Upper lobe of left lung (tissue), 6 donors: ENCODE results near the gene SOWAHA. TPM values are rescaled to one million over a fixed set of nuclear protein-coding genes. Genes with fewer than 3 reads are reported as not detected.

Experiments used
- ATAC-seq, 2 donors: fragments of 200-7000 bp; cut with Tn5 transposase; one replicate each; pipeline ENCODE4 v1.9.1; 2022; ENCODE audit warnings: mild to moderate bottlenecking in 2 of 2, moderate library complexity in 2 of 2; ENCODE audit not compliant: low FRiP score in 2 of 2
- DNase-seq, 2 donors: peaks; one replicate each; pipeline ENCODE4 v3.0.0-alpha.2; 2019 to 2020
- H3K27ac ChIP-seq, 4 donors: fragments of 200-600 bp; sonication (generic); one replicate each; pipeline ENCODE4 v1.5.1; 2016 to 2019
- H3K27me3 ChIP-seq, 4 donors: fragments of 200-600 bp; sonication (generic); one replicate each; pipeline ENCODE4 v1.5.1; 2017 to 2019
- H3K36me3 ChIP-seq, 4 donors: fragments of 200-600 bp; sonication (generic); one replicate each; pipeline ENCODE4 v1.5.1; 2016 to 2019
- H3K4me1 ChIP-seq, 4 donors: fragments of 200-600 bp; sonication (generic); one replicate each; pipeline ENCODE4 v1.5.1; 2018 to 2019
- H3K4me3 ChIP-seq, 4 donors: fragments of 200-600 bp; sonication (generic); one replicate each; pipeline ENCODE4 v1.5.1; 2017 to 2019; ENCODE audit warnings: mild to moderate bottlenecking in 2 of 4, moderate library complexity in 1 of 4
- H3K9me3 ChIP-seq, 4 donors: fragments of 200-600 bp; sonication (generic); one replicate each; pipeline ENCODE4 v1.5.1; 2018 to 2019
- EP300 ChIP-seq, 4 donors: sonication (generic); formaldehyde crosslinking; IDR thresholded peaks; one replicate each; pipeline ENCODE4 v1.5.1; 2017; ENCODE audit warnings: antibody characterized with exemption in 4 of 4, control low read depth in 2 of 4
- POLR2A ChIP-seq, 4 donors: fragments of 450-650 bp; IDR thresholded peaks; one replicate each; pipeline ENCODE4 v1.5.1; 2016 to 2017; ENCODE audit warnings: antibody characterized with exemption in 4 of 4, mild to moderate bottlenecking in 2 of 4
- POLR2AphosphoS5 ChIP-seq, 2 donors: sonication (generic); formaldehyde crosslinking; IDR thresholded peaks; one replicate each; pipeline ENCODE4 v1.5.1; 2017; ENCODE audit warnings: antibody characterized with exemption in 2 of 2
- whole genome bisulfite sequencing, 2 donors: methylation state at CpG; one replicate each; pipeline ENCODE4 v1.1.5; 2017 to 2018; 5-methylcytosine and 5-hydroxymethylcytosine counted together
- total RNA-seq, 6 donors: library from RNA; depleted of rRNA in 4 of 6; stranded (reverse); fragments of >200 nt in 4 of 6; gene quantifications; one replicate each; pipeline versions ENCODE4 v1.1.0 to v1.2.1, GENCODE V29; 2016 to 2021
- TF ChIP-seq, protein P1 (sequence below), 6 experiments: fragments of 450-650 bp in 4 of 6; fragments of 200-600 bp in 2 of 6; sonication (generic) in 2 of 6; IDR thresholded peaks; one replicate each; pipeline ENCODE4 v1.5.1; 2016 to 2019; ENCODE audit warnings: antibody characterized with exemption in 6 of 6
- donor health status: DM: no; HTN: no; CAD: no; lungs with moderate emphysema.
- donor health status: DM: no; HTN: yes; CAD: no; lungs with severe emphysema.

The SOWAHA gene
- total RNA-seq, 6 donors from 2014 or later, result 0.30 to 1.0 (median 0.55) TPM; not detected in 1

DNA sequence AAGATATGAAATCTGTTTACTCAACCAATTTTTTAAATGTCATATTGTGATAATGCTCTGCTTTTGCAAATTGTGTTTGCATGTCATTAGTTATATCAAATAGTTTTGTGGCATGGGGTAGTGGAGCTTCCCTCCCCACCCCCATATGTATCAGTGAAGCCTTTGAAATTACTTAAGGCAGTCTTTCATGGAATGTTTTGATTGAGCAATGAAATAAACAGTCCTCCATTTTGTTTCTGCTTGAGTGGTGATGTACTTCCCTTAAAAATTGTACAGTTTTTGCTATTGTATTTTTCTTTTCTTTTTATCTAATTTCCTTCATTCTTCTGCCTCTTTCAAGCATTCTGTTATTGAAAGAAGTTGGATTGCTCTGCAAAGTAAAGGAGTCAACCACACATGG, 3.5 kb downstream of the SOWAHA start:
- peaks cover 15 to 29% (median 23%) of the 10 kb centered on the region in 4 donors for H3K4me1 ChIP-seq
- no peaks in the 10 kb centered on the region for H3K36me3 ChIP-seq
- H3K27me3 ChIP-seq, result peaks cover 0 to 33% (median 15%) of the 10 kb centered on the region in 4 donors
- H3K4me3 ChIP-seq, result no peak overlapping the region
- H3K27ac ChIP-seq, result no peak overlapping the region
- no peak for DNase-seq
- TF ChIP-seq EP300 (IDR thresholded peaks at IDR 0.05) (no peak), POLR2A (IDR thresholded peaks at IDR 0.05) (no peak), POLR2AphosphoS5 (IDR thresholded peaks at IDR 0.05) (no peak)
- TF ChIP-seq, protein P1, sequence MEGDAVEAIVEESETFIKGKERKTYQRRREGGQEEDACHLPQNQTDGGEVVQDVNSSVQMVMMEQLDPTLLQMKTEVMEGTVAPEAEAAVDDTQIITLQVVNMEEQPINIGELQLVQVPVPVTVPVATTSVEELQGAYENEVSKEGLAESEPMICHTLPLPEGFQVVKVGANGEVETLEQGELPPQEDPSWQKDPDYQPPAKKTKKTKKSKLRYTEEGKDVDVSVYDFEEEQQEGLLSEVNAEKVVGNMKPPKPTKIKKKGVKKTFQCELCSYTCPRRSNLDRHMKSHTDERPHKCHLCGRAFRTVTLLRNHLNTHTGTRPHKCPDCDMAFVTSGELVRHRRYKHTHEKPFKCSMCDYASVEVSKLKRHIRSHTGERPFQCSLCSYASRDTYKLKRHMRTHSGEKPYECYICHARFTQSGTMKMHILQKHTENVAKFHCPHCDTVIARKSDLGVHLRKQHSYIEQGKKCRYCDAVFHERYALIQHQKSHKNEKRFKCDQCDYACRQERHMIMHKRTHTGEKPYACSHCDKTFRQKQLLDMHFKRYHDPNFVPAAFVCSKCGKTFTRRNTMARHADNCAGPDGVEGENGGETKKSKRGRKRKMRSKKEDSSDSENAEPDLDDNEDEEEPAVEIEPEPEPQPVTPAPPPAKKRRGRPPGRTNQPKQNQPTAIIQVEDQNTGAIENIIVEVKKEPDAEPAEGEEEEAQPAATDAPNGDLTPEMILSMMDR (IDR thresholded peaks at IDR 0.05), result no peak
- no peak for ATAC-seq
- H3K9me3 ChIP-seq, result no peaks in the 10 kb centered on the region

- 56 to 80% methylated on average over 1 of the region's 1 CpG for WGBS, 2 donors
- ATAC-seq, result no peak
- no peak for DNase-seq
These were observed 3.9 kb downstream of the SOWAHA start for GRCh38 chr5:132817011-132817410.

DNA sequence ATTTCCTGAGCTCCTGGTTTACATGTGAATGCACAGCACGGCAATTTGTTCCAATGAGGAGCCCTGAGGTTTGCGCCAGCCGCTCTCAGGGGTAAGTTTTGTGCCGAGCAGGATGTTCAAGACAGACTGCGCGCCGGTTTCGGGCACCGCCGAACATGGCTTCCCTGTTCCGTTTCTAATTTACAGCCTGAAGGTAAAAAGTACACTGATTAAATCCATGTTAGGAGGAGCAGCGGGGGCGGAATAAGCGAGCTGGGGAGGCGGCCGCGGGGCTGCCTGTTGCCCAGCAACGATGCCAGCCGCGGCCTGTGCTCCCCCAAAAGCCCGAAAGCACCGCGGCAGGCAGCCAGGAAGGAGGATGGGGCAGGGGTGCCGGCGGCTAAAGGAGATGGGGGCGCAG, 6.4 kb downstream of the SOWAHA start:
- 32 to 41% methylated on average over 26 of the region's 26 CpGs for WGBS, 2 donors
- TF ChIP-seq, protein P1 (IDR thresholded peaks at IDR 0.05), result no peak
- TF ChIP-seq EP300 (IDR thresholded peaks at IDR 0.05), result no peak
- TF ChIP-seq POLR2A (IDR thresholded peaks at IDR 0.05), result no peak
- Histone ChIP-seq H3K4me1 (peaks cover 2 to 21% (median 14%) of the 10 kb centered on the region in 4 donors), H3K27ac (no peak overlapping the region), H3K36me3 (peaks cover 0 to 17% (median 1%) of the 10 kb centered on the region in 4 donors), H3K27me3 (peaks cover 0 to 6% (median 0%) of the 10 kb centered on the region in 4 donors), H3K4me3 (no peak overlapping the region), H3K9me3 (no peaks in the 10 kb centered on the region)
- ATAC-seq (no peak), DNase-seq (peak in 1 of 2 donors; percentile 61)

More at GRCh38 chr5:132817011-132817410, 3.9 kb downstream of the SOWAHA start:
- H3K27me3 ChIP-seq, result peaks cover 0 to 31% (median 14%) of the 10 kb centered on the region in 4 donors
- H3K4me1 ChIP-seq, result peaks cover 15 to 29% (median 23%) of the 10 kb centered on the region in 4 donors
- H3K36me3 ChIP-seq, result no peaks in the 10 kb centered on the region
- TF ChIP-seq, protein P1 (IDR thresholded peaks at IDR 0.05), result no peak
- TF ChIP-seq POLR2A (IDR thresholded peaks at IDR 0.05) (no peak), EP300 (IDR thresholded peaks at IDR 0.05) (no peak), POLR2AphosphoS5 (IDR thresholded peaks at IDR 0.05) (no peak)
- no peak overlapping the region for H3K4me3 ChIP-seq
- no peak overlapping the region for H3K27ac ChIP-seq
- H3K9me3 ChIP-seq, result no peaks in the 10 kb centered on the region

GRCh38 chr5:132820162-132820754, 7.2 kb downstream of the SOWAHA start:
- H3K4me3 ChIP-seq, result no peak overlapping the region
- TF ChIP-seq EP300 (IDR thresholded peaks at IDR 0.05), result no peak
- TF ChIP-seq, protein P1 (IDR thresholded peaks at IDR 0.05), result peak; percentile 86 to 91 (median 89)
- H3K9me3 ChIP-seq, result no peaks in the 10 kb centered on the region
- no peak overlapping the region for H3K27ac ChIP-seq
- DNase-seq, result peak in 1 of 2 donors; percentile 93
- peaks cover 2 to 24% (median 14%) of the 10 kb centered on the region in 4 donors for H3K4me1 ChIP-seq
- H3K27me3 ChIP-seq, result peaks cover 0 to 4% (median under 1%) of the 10 kb centered on the region in 4 donors
- ATAC-seq, result peak; percentile 86 to 93
- H3K36me3 ChIP-seq, result peaks cover 0 to 25% (median 7%) of the 10 kb centered on the region in 4 donors
- WGBS, 2 donors, result 26% methylated on average over 14 to 15 of the region's 15 CpGs

- TF ChIP-seq EP300 (IDR thresholded peaks at IDR 0.05) (no peak), POLR2AphosphoS5 (IDR thresholded peaks at IDR 0.05) (no peak), POLR2A (IDR thresholded peaks at IDR 0.05) (no peak)
- TF ChIP-seq, protein P1 (IDR thresholded peaks at IDR 0.05), result no peak
- 91 to 100% methylated on average over 3 of the region's 3 CpGs for WGBS, 2 donors
These were observed 8.2 kb downstream of the SOWAHA start for GRCh38 chr5:132821350-132821749.

More at GRCh38 chr5:132821350-132821749, 8.2 kb downstream of the SOWAHA start:
- Histone ChIP-seq H3K4me1 (peaks cover 12 to 35% (median 20%) of the 10 kb centered on the region in 4 donors), H3K27ac (no peak overlapping the region), H3K4me3 (no peak overlapping the region), H3K36me3 (peaks cover 0 to 30% (median 8%) of the 10 kb centered on the region in 4 donors), H3K9me3 (no peaks in the 10 kb centered on the region), H3K27me3 (peaks cover 0 to 8% (median 3%) of the 10 kb centered on the region in 4 donors)
- DNase-seq (no peak), ATAC-seq (no peak)
